GM19452 (cell line): ENCODE data around the gene TNP2.

Experiments used
- ATAC-seq: cut with Tn5 transposase; IDR thresholded peaks from one replicate; pipeline ENCODE4 v1.9.1; 2021; ENCODE audit not compliant: unreplicated experiment

Gene TNP2

DNA sequence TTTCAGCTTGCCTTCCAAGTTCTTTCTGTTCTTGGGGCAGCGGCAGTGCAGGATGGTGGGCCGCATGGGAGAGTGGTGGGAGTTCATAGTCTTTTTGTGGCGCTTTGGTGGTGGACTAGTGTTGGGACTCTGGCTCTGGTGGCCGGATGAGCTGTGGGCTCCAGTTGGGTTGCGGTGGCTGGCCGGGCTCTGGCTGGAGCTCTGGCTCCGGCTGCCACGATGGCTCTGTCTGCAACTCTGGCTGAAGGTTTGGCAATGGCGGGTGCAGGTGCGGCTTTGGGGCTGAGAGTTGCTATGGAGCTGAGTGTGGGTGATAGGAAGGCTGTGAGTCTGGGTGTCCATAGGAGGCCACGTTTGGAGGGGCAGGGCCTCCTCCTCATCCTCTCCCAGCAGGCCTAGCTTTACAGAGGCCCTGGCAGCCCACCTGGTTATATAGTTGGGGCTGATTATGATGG, at the start of gene TNP2:
Gene TNP2, minus strand, starts transcription at position 405 of the 455 bp plus-strand sequence. Its CDS starts 63 bp downstream, at position 342.
- no peak for ATAC-seq

DNA sequence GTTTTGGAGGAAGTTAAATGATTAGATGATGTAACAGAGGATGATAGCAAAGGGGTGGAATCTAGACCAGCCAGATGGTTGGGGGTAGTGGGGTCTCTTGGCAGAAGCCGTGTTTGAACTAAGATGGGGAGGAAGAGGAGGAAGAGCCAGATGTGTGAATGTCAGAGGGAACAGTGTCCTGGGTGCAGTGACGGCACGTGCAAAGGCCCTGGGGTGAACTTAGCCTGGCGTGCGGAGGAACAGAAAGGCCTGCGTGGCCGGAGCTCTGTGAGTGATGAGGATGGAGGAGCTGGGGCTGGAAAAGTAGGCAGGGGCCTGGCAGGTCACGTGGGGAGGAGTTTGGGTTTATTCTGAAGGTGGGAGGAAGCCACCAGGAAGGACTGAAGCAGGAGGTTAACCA, 49.7 kb upstream of the TNP2 start:
- ATAC-seq = no peak

DNA sequence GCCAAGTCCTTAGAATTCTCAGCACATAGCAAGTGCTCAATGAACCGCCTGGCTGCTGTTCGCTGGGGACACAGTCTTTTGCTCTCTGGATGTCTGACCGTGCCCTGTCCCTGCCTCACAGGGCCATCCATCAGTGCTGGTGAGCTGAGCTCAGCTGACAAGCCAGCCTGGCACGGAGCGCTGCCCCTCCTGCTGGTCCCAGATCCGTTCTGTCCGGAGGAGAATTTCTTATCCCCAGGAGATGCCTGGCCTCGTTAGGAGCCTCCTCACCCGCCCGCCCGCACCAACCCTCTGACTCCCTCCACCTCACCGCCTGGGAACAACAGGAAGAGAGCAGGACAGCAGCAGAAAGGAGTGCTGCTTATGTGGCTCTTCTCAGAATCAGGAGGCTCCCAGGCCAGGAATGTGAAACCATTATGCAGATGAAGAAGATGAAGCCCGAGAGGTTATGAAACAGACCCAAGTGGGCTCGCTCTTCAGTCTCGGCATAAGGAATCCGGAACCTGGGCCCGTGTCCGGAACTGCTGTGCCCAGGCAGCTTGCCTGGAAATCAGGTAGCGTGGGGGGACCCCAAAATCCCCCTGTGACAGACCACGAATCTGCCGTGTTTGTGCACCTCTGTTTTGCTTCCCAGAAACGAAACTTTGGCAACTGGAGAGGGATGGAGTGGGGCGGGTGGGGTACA, 47.3 kb upstream of the TNP2 start:
- ATAC-seq = no peak

DNA sequence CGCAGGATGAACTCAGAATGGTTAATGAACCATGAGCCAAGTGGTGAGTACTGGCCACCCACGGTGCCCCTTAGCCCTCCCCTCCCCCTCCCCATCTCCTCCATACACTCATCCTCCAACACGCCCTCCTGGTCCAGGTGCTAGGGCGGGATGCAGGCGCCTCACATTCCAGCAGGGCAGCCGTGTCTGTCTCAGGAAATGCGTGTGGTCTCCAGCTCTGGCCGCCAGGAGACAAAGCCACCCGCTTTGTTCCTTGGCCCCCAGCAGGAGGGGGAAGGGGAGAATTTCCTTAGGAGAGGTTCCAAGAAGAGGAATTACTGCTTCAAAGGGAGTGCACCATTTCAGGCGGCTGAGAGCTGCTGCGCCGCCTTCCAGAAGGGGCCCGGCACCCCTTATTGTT, 46.4 kb upstream of the TNP2 start:
- no peak for ATAC-seq

DNA sequence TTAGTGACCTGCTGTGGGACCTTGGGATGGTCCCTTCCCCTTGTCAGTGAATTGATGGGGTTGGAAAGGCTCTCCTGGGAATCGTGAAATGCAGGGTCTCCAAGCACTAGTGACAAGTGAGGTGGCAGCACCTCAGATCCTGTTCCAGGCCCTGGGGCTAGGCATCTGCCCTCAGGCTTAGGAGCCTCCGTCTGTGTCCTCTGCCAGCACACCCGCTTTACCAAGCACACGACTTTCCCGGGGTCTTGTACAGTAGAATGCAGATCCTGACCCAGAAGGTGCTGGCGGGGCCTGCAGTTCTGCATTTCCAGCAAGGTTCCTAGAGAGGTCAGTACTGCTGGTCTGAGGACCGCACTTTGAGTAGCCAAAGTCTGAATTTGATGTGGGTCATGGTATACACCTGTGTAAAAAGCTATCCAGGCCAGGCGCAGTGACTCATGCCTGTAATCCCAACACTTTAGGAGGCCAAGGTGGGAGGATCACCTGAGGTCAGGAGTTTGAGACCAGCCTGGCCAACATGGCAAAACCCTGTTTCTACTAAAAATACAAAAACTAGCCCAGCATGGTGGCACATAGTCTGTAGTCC, 45.3 kb upstream of the TNP2 start:
- no peak for ATAC-seq

DNA sequence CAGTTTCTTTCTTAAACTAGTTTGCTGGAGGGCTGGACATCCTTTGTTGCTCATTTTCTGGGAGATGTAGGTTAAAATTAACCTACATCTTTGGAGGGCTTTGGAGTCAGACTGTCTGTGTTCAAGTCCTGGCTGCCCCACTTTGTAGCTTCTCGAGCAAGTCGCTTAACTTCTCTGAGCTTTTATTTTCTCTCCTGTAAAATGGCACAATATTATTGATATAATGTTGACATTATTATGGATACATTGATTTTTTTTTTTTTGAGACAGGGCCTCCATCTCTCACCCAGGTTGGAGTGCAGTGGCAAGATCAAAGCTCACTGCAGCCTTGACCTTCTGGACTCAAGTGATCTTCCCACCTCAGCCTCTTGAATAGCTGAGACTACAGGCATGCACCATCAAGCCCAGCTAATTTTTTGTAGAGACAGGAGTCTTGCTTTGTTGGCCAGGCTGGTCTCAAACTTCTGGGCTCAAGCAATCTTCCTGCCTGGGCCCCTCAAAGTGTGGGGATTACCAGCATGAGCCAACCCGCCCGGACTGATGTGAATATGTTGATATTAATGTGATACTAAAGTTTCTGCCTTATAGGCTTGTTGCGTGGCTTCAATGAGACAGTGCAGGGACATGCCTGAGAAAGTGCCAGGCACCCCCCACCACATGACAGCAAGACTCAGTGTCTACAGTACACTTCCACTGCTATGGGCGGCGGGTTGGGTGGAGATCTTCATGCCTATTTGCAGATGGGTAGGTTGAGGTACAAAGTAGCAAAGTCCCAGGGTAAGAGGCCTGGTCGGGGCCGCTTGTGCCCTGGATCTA, 44.6 kb upstream of the TNP2 start:
- no peak for ATAC-seq

DNA sequence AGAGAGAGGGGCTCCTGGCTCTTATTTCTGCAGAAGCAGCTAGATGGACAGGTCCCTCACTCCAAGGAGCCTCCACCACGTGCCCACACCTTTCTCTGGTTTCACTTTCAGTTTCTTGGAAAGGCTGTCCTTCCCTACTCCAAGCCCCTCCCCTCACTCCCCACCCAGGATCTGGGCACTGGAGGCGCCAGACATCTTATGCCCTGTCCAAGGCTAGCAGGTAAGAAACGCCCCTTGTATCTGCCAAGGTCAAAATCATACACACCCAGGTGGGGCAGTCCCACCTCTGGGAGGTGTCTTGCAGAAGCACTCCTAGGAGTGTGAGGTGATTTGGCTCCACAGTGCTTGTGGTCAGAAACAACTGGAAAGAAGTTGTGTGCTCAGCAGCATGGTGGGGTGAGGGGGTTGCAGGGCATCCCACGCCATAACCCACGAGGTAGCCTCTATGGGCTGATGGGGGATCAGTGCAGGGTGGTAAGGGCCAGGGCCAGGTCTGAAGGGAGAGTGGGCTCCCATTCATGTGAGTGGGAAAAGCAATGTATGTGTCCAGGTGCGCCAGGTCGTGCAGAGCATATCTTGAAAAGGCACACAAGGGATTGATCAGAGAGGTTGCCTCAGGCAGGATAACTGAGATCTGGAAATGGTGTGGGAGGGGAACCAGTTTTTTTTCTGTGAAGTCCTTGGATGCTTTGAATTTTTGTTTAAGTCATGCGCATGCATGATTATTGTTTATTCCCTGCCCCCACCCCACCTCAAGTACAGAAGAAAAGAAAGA, 43.8 kb upstream of the TNP2 start:
- ATAC-seq = no peak

DNA sequence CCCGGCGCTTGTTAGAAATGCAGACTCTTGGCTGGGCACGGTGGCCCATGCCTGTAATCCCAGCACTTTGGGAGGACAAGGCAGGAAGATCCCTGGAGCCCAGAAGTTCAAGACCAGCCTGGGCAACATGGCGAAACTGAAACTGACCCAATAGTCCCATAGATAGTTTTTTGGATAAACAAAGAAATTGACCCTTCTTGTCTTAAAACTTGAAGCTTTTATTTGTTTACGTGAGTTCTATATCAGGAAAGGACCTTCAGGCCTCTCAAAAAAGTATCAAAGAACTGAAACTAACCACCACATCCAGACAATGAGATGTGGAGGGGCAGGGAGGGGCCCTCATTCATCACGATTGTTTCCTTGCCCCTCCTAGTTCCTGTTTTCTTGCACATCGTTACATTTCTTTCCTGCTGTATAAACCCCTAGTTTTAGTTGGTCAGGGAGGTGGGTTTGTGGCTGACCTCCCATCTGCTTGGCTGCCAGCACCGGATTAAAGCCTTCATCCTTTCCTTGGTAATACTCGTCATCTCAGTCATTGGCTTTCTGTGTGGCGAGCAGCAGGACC, 42.0 kb upstream of the TNP2 start:
- ATAC-seq = peak; percentile 35

DNA sequence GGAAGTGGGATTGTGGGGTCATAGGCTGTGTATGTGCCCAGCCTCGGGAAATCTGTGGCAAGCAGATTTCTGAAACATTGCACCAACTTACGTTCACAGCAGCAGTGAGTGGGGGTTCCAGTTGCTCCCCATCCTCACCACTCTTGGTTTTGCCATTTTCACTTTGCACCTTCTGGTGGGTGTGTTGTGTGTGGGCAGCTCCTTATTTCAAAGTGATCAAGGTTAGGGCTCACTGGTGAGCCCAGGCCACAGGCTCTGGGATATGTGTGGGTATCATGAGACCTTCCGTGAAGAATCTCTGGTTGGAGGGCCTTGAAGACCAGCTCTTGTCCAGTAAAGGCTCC, 41.5 kb upstream of the TNP2 start:
- ATAC-seq = no peak

DNA sequence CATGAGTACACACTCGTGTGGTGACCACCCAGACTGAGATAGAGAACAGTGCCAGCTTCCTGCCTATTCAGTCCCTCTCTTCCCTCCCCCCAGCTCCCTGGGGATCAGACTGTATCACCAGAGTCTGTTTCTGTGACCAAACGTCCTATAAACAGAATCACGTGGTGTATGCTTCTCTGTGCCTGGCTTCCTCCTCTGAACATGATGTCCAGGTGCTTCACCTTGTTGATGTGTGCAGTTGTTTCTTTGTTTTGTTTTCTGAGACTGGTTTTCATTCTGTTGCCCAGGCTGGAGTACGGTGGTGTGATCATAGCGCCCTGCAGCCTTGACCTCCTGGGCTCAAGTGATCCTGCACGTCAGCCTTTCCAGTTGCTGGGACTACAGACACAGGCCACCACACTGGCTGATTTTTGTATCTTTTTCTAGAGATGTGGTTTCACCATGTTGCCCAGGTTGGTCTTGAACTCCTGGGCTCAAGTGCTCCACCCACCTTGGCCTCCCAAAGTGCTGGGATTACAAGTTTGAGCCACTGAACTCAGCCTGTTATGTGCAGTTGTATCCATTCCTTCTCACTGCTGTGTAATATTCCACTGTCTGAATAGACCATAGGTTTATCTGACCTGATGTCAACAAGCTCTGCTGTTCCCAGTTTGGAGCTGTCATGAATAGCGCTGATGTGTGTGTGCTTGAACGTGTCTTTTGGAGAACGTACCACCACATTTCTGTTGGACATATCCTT, 40.9 kb upstream of the TNP2 start:
- ATAC-seq = peak; percentile 41

DNA sequence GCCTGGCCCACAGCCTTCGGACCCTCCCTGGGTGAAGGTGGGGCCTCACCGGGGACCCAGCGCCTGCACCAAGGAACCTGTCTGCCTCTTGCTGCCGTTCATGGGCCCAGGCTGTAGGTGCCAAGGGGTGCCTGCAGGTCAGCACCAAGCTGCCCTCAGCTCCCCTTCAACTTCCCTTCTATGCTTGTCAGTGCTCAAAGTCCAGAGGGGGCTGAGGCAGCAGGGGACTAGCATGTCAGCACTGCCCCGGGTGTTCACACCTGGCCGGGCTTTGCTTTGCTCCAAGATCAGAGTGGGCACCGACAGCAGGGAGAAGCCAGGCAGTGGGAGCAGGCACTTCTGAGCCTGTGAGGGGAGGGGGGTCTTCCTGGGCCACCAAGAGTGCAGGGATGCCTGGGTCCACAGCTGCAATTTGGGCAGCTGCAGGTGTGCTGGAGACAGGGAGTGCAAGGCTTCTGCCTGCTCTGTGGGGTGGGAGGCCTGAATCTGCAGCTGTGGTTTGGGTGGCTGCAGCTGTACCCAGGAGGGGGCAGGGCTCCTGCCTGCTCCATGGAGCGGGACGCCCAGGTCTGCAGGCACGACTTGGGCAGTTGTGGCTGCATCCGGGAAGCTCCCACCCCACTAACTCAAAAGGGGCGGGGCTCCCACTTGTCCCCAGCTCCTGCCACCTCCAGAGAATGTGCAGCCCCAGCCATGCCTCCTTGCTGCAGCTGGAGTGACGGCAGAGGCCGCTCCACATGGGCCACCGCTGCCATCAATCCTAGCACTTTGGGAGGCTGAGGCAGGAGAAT, 39.6 kb upstream of the TNP2 start:
- ATAC-seq = no peak

DNA sequence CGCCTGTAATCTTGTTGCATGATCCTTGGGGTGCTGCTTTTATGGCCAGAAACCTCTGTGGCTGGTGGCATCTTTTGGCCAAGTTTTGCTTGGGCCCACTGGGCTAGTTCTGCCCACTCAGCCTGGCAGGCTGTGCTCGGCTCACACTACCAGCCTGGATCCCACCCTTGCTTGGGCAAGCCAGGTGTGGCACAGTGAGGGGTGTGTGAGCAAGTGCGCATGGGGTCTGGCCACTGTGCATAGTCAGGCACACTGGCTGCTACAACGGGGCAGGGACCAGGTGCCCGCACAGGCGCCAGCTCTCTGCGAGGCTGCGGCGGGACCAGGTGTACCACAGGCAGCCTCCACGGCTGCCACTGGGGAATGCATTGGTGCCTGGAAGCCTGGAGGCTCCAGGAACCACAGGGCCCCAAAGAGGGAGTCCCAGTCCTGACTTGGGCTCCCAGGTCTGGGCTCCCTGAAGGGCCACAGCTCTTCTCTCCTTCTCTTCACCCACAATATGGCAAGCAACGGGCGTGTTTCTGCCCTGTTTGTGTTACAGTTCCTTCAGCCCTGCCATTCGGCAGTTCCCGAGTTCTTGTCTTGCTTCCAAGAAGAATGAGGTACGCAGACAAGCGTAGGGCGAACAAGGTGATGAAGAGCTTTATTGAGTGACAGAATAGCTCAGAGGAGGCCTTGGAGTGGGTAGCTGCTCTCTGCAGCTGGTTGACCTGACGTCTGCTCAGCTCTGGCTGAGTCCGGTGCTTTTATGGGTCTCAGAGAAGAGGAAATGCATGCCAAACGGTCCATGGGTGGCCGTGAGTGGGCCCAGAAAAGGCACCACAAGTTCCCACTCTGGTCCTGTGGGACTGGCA, 38.7 kb upstream of the TNP2 start:
- ATAC-seq = no peak

DNA sequence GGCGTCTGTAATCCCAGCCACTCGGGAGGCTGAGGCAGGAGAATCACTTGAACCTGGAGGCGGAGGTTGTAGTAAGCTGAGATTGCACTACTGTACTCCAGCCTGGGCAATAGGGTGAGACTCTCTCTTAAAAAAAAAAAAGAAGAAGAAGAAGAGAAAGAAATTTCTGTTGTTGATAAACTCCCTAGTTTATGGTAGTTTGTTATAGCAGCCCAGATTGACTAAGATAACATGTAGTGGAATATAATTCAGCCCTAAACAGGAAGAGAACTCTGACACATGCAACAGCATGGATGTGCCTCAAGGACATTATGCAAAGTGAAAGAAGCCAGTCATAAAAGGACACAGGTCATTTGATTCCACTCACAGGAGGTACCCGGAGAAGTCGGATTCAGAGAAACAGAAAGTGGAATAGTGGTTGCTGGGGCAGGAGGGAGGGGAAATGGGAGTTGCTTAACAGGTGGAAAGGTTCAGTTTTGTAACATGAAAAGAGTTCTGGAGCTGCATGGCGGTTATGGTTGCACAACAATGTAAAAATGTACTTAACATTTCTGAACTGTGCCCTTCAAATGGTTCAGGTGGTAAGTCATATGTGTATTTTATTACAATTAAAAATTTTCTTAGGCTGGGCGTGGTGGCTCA, 38.0 kb upstream of the TNP2 start:
- no peak for ATAC-seq

DNA sequence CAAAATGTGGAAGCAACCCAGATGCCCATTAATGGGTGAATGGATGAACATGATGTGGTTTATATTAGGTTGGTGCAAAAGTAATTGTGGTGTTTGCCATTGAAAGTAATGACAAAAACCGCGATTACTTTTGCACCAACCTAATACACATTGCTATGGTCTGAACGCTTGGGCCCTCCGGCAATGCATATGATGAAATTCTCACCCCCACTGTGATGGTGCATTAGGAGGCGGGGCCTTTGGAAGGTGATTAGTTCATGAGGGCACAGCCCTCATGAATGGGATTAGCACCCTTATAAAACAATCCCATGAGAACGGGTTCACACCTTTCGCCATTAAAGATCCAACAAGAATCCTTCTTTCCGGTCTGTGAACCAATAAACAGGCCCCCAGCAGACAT, 37.3 kb upstream of the TNP2 start:
- ATAC-seq = no peak

DNA sequence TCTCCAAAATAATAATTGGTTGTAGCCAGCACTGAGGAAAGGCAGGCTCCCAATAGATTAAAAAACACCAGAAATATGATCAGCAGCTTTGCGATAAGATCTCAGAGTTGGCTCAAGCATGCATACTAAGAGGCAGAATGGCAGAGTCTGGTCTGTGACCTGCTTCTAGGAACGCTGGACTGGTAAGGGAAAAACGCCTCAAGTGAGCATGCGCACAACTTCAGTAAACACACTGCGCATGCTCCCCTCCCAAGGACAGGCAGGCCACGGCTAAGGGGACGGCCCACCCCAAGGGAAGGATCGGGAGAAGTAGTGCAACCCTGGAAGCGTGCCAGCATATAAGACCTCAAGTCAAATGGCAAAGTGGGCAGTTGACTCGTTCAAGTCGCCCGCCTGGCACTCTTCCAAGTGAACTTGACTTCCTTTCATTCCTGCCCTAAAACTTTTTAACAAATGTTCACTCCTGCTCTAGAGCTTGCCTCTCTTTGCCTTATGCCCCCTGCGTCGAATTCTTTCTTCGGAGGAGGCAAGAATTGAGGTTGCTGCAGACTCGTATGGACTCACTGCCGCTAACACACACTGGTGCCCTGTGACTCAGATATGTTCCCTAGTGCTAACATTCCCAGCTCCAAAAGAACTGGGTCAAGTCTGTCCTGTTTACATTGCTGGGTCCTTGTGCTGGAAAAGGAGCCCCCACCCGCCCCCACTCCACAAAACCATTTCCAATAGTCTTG, 34.4 kb upstream of the TNP2 start:
- no peak for ATAC-seq

DNA sequence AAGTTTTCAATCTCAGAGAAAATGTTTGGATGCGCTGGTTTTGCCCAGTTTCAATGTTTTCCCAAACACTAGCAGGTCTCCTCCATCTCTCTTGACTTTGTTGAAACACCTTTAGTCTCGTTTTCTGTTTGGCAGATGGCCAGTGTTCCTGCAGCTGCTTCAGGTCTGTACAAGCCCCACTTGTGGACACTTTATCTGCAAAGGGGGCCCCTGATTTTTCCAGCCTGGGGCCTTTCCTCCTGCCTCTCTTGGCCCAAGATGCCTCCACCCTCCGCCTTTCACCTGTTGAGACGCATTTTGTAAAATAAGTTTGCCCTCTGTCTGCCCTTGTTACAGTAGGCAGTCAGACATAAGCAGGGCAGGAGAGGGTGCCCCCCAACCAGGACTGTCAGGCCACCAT, 33.9 kb upstream of the TNP2 start:
- no peak for ATAC-seq

DNA sequence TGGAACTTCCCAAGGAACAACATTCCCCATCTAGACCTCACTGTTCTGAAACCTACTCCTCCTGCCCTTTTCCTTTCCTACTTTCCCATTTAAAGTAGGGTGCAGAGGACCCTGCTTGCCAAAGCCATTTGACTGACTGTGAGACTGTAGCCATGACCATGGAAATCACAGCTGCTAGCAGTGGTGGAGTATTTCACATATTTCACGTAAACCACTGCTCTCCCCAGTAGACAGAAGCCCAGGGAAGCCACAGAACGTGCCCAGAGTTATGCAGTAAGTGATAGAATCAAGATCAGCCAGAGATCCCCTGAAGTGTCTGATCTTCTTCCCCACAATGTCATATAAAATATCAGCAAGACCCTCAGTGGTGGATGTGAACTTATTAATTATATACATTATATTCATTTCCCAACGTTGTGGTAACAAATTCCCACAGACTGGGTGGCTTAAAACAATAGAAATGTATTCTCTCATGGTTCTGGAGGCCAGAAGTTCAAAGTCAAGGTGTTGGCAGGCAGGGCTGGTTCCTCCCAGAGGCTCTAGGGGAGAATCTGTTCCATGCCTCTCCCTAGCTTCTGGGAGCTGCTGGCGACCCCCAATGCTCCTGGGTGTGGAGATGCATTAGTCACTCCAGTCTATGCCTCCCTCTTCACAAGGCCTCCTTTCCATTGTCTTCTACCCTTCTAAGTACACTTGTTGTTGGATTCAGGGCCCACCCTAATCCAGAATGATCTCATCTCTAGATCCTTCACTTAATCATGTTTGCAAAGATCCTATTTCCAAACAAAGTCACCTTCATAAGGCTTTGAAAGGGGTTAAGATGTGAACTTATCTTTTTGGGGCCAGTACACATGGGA, 32.7 kb upstream of the TNP2 start:
- ATAC-seq = no peak
